Diencephalon (tissue), 1 donor: ENCODE measurements around the gene COL15A1. TPM values are rescaled to one million over a fixed set of nuclear protein-coding genes. Genes with fewer than 3 reads are reported as not detected.

ENCODE experiments used
- total RNA-seq: library from RNA; depleted of rRNA; stranded (reverse); fragments of >200 nt; gene quantifications from one replicate; pipeline ENCODE4 v1.2.3, GENCODE V29; 2014

COL15A1 gene
- 6.7 TPM for total RNA-seq

DNA sequence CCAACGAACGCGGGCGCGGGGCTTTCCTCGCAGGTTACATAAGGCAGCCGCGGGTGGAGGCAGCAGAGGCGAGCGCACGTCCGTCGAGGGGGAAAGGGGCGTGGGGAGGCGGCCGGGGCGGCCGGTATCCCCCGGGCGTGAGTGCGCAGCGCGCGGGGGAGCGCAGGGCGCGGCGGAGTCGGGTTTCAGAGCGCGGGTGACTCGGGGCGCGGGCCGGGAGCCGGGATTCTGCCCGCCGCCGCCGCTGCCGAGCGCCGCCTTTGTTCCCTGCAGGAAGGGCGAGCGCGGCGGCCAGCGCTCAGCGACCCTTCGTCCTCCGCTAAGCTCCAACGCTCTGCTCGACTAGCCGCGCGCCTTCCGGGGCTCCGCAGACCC, at the start of gene COL15A1:
Gene COL15A1 (plus strand): TSS at position 226 of the 375 bp plus-strand sequence. CDS start 155 bp downstream, outside the sequence.

DNA sequence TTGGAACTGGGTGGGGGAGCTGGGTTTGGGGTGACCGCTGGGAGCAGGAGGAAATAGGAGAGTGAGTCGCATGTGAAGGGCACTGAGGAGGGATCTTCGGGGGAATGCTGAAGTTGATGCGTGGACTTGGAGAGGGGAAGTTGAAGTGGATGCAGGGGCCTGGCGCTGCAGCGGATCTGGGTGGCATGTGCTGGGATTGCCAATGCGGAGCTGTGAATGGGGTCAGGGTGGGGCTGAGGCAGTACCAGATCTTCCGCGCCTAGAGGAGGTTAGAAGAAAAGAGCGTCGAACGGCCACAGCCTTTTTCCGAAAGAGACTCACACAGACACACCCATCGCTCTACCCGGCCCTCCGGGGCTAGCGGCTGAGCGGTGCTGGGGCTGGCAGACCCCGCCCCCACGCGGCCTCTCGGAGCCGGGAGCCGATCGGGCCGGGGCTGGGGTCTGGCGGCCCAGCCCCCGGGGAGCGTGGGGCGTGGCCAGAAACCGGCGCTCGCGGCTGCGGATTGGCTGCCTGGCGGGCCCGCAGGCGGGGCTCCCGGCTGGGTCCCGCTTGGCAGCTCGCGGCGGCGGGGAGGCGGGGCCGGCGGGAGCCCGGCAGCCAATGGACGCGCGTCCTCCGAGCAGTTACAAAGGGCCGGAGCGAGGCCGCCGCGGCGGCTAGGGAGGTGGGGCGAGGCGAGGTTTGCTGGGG, 160.9 kb downstream of the COL15A1 start, which contains the start of gene TGFBR1:
Gene TGFBR1 (plus strand): TSS at position 655 of the 693 bp plus-strand sequence. CDS start 93 bp downstream, outside the sequence.

Other genes starting within 250 kb of the COL15A1 start
- 128 TPM for gene GABBR2, start 235.0 kb upstream of the COL15A1 start, total RNA-seq
- 6.7 TPM for gene ANKS6, start 147.4 kb upstream of the COL15A1 start, total RNA-seq
- 2.5 TPM for gene GALNT12, start 136.2 kb upstream of the COL15A1 start, total RNA-seq
- 66.7 TPM for gene TGFBR1, start 161.2 kb downstream of the COL15A1 start, total RNA-seq